Activated naive CD4-positive, alpha-beta T cell treated with anti-CD3 and anti-CD28 coated beads, Interleukin-2, amount 50 U/mL, for 16 hours (primary cell): ENCODE results near the gene SPTY2D1.
A peak's percentile ranks its signal among the peaks of the same experiment; 100 is the strongest.
"Not testable (repeated sequence)": the region's sequence is repeated elsewhere in the genome, so short reads cannot be mapped to it uniquely, and the experiment has no call there.

ENCODE experiments used
- DNase-seq: peaks from one replicate; pipeline ENCODE4 v3.0.0-alpha.2; 2020

Gene SPTY2D1, protein sequence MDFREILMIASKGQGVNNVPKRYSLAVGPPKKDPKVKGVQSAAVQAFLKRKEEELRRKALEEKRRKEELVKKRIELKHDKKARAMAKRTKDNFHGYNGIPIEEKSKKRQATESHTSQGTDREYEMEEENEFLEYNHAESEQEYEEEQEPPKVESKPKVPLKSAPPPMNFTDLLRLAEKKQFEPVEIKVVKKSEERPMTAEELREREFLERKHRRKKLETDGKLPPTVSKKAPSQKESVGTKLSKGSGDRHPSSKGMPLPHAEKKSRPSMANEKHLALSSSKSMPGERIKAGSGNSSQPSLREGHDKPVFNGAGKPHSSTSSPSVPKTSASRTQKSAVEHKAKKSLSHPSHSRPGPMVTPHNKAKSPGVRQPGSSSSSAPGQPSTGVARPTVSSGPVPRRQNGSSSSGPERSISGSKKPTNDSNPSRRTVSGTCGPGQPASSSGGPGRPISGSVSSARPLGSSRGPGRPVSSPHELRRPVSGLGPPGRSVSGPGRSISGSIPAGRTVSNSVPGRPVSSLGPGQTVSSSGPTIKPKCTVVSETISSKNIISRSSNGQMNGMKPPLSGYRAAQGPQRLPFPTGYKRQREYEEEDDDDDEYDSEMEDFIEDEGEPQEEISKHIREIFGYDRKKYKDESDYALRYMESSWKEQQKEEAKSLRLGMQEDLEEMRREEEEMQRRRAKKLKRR

DNA sequence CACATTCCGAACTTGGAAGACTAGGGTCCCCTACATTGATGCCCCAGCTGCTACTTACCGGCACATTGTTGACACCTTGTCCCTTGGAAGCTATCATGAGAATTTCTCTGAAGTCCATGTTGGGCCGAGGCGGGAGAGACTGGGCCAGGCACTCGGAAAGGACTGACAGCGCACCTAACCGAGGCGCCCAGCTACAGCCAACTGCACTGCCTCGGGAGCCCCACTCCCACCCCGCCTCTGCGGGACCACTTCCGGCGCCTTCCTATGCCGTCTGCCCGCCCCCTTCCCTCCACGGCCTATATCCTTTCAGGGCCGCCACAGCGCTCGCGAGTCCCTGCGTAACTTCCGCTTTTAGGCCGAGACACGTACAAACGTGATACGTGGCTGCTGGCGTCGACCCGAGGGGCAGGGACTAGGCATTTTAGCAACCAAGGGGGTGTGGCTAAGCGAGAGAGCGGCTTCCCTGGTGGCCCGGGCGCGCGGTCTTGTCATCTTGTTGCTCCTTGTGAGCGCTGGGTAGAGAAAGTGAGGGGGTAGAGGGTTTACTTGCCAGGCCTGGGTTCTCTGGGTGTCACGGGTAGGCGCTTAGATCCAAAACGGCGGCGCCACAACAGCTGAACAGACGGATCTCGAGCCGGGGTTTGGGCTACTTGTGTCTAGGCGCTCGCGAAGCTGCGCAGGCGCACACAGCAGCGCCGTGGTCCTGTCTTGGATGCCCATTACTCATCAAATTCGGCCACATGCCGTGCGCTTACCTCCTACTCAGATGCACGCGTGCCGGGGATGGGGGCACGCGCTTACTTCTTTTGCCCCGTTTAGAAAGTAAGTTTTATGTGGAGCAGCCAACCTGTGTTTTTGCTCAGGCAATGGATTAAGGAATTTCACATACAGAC, at the start of gene SPTY2D1:
TSS of gene SPTY2D1 (minus strand) at position 203 of the 893 bp plus-strand sequence. CDS start at position 118, 85 bp downstream.
- DNase-seq, result peak; percentile 97

DNA sequence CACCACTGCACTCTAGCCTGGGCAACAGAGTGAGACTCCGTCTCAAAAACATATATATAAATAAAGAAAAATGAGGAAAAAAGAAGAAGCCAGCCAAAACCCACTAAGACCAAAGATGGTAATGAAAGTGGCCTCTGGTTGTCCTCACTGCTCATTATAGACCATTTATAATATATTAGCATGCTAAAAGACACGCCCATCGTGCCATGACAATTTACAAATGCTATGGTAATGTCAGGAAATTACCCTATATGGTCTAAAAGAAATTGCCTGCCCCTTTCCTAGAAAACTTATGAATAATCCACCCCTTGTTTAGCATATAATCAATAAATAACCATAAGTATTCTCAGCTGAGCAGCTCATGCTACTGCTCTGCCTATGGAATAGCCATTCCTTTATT, 48.3 kb upstream of the SPTY2D1 start:
- no peak for DNase-seq

DNA sequence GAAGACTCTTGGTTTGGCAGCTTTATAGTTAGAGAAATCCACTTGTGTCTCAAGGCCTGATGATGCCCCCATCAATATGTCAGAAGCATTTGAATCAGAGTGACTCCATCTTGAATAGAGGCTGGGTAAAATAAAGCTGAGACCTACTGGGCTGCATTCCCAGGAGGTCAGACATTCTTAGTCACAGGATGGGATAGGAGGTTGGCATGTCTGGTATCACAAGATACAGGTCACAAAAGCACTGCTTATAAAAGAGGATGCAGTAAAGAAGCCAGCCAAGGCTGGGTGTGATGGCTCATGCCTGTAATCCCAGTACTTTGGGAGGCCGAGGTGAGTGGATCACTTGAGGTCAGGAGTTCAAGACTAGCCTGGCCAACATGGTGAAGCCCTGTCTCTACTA, 47.8 kb upstream of the SPTY2D1 start:
- not testable (repeated sequence) for DNase-seq

DNA sequence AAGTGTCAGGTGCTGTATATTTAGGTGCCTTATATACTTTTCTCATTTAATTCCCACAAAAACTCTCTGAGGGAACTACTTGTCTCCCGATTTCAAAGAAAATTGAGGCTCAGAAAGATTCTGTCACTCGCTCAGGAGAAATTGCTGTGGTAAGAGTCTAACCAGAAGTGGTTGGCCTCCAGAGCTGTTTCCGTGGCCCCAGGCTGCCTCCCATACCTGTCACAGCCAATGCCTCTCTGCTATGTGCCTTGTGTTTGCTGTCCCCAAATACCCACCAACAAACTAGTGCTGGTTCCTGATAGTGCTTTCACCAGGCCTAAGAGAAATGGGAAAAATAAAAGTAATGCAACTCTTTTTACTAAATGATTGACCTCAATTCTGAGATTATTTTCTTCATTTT, 43.4 kb upstream of the SPTY2D1 start:
- DNase-seq, result no peak

DNA sequence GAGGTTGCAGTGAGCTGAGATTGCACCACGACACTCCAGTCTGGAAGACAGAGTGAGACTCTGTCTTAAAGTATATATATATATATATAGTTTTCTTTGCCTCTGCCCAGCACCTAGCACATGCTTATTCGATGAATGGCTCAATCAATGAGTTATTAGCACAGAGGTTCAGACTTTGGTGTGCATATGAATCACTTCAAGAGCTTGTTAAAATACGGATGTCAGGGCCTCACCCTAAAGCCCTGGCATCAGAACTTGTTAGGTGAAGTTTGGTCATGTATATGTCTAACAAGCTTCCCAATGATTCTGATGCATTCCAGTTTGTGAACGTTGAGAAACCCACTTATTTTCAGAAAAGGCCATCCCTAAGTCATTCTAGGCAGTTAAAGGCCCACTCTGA, 42.7 kb upstream of the SPTY2D1 start:
- no peak for DNase-seq

DNA sequence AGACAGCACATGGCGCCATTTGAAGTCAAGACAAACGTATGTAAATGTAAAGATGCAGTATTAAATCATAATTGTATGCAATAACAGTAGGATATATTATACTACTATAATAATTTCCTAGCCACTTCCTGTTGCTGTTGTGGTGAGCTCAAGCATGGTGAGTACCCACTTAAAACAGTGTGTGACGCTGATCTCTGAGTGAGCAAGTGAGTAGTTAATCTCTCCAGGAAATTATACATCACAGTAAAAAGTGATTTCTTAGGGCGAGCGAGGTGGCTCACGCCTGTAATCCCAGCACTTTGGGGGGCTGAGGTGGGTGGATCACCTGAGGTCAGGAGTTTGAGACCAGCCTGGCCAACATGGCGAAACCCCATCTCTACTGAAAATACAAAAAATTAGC, 38.1 kb upstream of the SPTY2D1 start:
- DNase-seq, result peak; percentile 28

DNA sequence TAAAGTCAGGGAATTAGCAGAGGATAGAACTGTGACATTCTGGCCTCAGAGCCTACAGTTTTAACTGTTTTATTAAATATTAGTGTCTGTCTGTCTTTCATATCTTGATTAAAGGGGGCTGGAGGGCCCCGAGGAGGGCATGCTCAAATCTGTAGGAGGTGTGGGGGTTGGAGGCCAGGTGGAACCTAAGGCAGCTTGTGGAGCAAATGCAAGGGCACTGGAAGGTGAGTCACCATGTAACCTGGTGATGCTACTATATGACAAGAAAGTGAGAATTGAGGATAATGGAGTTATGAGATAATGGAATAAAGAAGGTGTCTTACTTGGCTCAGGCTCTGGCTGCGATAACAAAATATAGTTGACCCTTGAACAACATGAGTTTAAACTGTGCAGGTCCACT, 37.1 kb upstream of the SPTY2D1 start:
- peak; percentile 26 for DNase-seq

DNA sequence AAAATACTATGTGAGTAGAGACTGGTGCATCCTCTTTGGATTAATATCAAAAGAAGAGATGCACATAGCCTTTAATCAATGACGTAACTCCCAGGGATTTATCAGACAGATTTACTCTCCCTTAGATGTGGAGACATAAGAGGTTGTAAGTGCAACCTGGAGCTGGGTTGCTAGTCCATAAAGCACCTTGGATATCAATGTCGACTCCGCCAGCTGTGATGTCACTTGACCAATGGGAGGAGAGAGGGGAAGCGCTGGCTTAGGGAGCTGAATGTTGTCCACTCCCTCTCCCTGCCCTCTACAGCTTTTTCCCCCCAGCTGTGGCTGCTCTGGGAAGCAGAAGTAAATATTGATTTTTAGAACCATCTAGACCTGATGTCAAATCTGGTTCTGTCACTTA, 35.6 kb upstream of the SPTY2D1 start:
- no peak for DNase-seq

DNA sequence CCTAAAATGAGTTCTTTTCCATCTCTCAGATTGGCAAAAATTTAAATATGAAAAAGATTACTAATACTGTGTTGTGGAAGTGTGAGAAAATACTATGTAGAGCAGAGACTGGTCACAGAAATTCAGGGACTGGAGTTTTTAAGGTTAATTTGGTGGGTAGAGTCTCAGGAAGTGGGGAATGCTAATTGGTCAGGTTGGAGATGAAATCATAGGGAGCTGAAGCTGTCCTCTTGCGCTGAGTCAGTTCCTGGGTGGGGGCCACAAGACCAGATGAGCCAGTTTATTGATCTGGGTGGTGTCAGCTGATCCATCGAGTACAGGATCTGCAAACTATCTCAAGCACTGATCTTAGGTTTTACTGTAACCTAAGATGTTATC, 35.1 kb upstream of the SPTY2D1 start:
- no peak for DNase-seq

DNA sequence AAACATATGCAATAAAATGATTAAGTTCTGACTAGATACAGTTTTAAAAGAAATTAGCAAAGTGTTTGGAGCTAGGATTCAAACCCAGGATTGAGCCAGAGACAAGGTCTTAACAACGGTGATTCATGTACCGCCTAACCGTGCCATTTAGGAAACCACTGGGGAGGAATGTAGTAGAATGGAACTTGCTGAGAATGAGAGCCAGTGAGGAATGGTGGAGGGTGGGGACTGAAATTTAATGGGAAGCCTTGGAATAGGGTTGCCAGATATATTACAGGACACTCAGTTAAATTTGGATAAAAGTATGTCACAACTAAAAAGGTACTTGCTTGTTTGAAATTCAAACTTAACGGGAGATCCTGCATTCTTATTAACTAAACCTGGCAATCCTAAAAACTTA, 34.0 kb upstream of the SPTY2D1 start:
- no peak for DNase-seq

DNA sequence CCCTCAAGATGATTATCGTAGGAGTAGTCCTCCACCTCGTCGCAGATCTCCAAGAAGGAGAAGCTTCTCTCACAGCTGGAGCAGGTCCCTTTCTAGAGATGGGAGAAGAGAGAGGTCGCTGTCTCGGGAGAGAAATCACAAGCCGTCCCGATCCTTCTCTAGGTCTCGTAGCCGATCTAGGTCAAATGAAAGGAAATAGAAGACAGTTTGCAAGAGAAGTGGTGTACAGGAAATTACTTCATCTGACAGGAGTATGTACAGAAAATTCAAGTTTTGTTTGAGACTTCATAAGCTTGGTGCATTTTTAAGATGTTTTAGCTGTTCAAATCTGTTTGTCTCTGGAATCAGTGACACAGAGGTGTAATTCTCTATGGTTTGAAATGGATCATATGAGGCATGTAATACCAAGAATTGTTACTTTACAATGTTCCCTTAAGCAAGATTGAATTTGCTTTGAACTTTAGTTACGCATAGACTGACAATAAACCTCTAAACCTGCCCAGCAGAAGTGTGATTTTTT, 31.3 kb upstream of the SPTY2D1 start:
- DNase-seq, result not testable (repeated sequence)

DNA sequence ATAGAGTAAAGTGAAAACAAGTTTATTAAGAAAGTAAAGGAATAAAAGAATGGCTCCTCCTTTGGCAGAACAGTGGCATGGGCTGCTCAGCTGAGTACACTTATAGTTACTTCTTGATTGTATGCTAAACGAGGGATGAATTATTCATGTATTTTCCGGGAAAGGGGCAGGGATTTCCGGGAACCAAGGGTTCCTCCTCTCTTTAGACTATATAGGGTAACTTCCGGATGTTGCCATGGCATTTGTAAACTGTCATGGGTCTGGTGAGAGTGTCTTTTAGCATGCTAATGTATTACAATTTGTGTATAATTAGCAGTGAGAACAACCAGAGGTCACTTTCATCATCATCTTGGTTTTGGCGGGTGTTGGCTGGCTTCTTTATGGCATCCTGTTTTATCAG, 23.5 kb upstream of the SPTY2D1 start:
- no peak for DNase-seq

DNA sequence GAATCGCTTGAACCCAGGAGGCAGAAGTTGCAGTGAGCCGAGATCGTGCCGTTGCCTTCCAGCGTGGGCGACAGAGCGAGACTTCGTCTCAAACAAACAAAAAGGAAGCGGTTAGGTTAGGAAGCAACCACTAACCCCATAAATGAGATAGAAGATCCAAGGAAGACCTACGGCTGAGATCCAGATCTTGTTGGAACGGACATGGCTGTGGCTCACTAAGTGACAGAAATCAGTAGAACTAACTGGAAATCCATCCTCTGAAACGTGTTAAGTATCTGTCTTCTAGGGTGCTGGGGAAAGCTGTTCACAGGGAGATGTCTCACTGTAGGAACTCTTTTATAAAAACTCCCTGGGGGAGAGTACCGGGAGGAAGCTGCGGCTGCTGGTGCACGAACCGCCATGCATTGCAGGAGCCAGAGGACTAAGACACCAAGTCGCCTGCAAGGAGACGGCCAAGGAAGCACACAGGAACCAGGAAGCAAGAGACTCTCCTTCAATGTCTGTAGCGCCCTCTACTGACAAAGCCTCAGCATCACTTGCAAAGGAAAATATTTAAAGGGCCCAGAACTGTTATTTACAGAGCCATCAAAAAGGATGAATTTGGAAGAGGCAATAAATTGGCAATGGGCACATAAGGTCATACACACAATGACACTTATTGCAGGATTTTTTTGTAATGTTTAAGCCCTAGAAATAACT, 16.9 kb upstream of the SPTY2D1 start:
- no peak for DNase-seq

DNA sequence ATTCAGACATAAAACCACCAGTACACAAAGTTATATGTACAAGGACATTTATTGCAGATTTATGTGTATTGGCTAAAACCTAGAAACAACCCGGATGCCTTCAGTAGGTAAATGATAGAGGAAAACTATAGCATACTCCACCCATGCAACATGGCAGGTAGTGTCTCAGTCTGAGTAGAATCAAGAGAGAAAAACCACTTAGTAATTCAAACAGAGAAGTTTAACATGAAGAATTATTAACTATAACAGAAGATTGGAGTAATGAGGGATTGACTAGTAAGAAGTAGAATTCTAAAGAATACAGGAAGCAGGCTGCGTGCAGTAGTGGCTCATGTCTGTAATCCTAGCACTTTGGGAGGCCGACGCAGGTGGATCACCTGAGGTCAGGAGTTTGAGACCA, 16.2 kb upstream of the SPTY2D1 start:
- no peak for DNase-seq

DNA sequence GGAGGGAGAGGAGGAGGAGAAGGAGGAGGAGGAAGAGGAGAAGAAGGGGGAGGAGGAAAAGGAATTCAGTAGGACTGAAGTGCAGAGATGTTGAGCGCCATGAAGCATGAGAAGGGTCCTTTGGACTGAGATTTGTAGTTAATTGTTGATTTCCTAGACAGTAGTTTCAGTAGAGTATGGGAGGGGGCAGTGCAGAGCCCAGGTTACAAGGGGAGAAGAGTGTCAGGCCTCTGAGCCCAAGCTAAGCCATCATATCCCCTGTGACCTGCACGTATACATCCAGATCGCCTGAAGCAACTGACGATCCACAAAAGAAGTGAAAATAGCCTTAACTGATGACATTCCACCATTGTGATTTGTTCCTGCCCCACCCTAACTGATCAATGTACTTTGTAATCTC, 8.9 kb upstream of the SPTY2D1 start:
- not testable (repeated sequence) for DNase-seq

DNA sequence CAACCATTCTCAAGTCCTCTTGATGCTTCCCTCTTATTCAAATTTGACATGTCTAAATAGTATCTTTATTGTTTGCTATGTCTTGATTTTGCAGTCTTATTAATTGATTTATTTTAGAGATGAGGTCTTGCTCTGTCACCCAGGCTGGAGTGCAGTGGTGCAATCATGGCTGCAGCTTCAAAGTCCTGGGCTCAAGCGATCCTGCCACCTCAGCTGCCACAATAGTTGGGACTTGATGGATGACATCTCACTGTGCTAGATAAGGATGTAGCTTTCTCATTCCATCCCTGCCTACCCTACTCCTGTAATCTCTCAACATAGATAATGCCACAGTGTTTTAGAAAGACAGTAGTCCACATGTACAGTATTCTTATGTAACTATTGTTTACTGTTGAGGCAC, 7.5 kb upstream of the SPTY2D1 start:
- no peak for DNase-seq

DNA sequence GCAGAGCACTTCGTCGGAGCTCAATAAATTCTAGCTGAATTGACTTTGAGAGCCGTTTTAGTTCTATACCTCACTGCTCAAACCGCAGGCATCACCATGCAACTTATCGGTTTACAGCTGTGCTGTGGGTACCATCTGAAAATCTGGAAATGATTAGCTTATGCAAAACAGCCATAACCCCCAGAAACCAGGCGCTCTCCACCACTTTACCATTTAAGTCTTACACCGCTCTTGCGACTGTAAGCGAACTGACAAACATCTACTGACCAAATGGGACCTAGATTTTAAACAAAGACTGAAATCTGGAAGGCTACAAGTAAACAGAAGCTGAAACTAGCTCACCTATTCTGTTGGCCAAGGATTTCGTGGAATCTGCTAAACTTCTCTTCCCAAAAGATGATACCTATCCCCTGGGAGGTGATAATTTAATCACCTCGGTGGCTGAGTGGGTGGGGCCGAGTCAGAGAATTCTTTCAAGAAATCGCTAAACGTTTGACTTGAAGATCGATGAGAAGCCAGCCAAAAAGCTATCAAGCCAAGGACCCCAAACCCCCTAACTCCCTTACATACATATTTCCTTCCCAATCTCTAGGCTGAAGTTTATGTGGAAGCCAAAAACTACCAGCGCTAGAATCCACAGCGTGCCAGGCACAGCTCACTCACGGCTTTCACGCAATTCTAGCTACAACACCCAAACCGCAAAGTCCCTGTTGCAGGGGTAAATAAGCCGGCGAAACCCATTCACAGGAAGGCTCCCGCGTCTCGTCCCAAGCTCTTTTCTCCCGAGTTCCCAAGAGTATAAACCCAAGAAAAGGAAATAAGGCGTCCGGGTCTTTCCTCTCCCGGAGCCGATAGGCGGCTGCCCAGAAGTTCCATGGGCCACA, 644 bp downstream of the SPTY2D1 start:
- DNase-seq, result no peak

DNA sequence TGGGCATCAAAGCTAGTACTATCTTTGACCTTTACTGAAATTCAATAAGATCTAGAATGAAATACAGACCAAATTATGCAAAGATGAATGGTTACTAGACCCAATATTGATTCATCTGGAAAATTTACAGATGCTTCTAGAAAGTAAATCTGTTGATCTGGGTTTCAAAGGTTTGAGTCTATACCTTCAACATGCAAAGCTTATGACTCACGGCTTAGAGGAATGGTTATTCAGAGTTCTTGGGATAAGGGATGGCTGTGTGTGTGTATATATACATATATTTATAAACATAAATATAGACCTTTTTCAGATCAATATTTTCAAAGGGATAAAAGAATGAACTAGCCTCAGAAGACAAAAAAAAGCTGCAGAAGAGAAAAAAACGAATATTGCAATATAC, 1.3 kb downstream of the SPTY2D1 start:
- DNase-seq, result no peak

DNA sequence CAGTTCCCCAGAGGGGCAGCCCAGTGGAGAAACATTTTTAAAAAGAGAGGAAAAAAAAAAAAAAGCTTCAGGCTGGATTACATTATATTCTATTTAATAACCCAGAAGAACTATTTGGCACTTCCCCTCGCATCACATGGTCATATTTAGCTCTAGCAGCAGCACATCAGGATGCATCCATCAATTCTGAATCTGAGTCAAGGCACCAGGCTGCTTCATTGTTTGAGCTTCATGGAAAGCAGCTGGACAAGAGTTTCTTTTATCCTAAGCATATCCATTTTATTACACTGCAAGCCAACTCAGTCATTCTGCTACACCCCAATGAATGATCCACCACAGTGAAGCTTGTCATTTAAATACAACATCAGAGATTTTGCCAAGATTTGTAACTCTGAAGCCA, 10.0 kb downstream of the SPTY2D1 start:
- no peak for DNase-seq

DNA sequence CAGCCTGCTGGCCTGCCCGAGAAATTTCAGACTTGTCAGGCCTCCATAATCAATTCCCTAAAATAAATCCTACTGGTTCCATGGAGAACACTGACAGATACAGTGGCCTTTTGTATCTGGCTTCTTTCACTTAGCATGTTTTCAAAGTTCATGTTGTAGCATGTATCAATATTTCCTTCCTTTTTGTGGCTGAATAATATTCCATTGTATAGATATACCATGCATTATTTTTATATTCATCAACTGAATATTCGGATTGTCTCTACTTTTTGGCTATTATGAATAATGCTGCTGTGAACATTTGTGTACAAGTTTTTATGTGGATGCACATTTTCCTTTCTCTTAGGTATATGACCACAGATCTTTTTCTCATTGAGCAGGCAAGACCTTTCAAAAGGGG, 10.4 kb downstream of the SPTY2D1 start:
- no peak for DNase-seq

DNA sequence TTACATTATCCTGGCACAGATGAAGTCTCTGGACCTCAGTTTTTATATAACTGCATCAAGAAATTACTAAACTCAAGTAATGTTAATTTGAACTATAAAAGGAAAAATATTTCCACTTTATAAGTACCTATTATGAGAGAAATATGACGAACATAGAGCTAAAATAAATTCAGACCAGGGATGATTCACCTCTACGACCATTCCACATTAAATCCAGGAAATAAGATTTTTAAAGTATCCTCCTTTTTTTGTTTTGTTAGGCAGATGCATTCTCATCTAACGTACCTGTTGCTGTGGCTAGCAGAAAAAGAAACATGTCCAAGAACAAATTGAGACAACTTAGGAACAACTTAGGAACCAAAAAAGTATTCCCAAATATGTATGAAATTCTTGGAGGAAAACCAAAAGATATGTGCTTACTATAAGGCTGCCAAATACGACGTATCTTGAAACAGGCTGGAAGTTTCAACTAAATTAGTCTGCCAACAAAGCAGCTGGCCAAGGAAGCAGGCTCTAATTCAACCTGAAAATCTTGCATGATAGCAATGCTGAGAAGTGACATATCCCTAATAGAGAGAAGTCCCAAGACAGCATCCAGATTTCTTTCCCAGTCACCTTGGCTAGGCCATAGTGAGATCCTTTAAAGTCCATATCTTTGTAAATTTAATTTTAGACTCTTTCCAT, 15.7 kb downstream of the SPTY2D1 start:
- DNase-seq, result no peak
